OCI-LY7 (cell line): ENCODE data around the gene F2. TPM values are rescaled to one million over a fixed set of nuclear protein-coding genes. Genes with fewer than 3 reads are reported as not detected.
A peak's percentile ranks its signal among the peaks of the same experiment; 100 is the strongest.

Experiments used
- BruUV-seq: library from RNA; stranded (reverse); fragments of 400-500 nt; replicated peaks from 2 replicates; lab custom pipeline; 2021; lab: Mats Ljungman, UMichigan
- CTCF ChIA-PET: fragments of 300-600 bp; sonication (Branson Sonifier 250); formaldehyde crosslinking; loops from one replicate; lab custom pipeline; 2022; ENCODE audit warnings: antibody characterized with exemption; ENCODE audit not compliant: unreplicated experiment; lab: Charles Lee
- POLR2A ChIA-PET: fragments of 300-600 bp; sonication (Branson Sonifier 250); formaldehyde crosslinking; loops from one replicate; lab custom pipeline; 2022; ENCODE audit warnings: antibody characterized with exemption; lab: Charles Lee
- DNase-seq: peaks from one replicate; pipeline ENCODE4 v3.0.0-alpha.2; 2015; ENCODE audit warnings: low spot score
- H2AFZ ChIP-seq: fragments of 200-600 bp; sonication (generic), shearing (Covaris generic); 2 replicates; pipeline ENCODE4 v1.6.1; 2014; ENCODE audit warnings: mild to moderate bottlenecking, antibody characterized with exemption, low read length, moderate library complexity
- H3K27ac ChIP-seq: fragments of 200-600 bp; sonication (generic); 2 replicates; pipeline ENCODE4 v1.5.1; 2014; ENCODE audit warnings: mixed run types, low read depth, mild to moderate bottlenecking, moderate library complexity, low read length, inconsistent platforms; ENCODE audit not compliant: poor library complexity, severe bottlenecking
- H3K36me3 ChIP-seq: fragments of 200-600 bp; sonication (generic); 2 replicates; pipeline ENCODE4 v1.6.1; 2014; ENCODE audit warnings: mild to moderate bottlenecking, antibody characterized with exemption, low read length, moderate library complexity, mixed read lengths; ENCODE audit not compliant: insufficient read depth
- H3K4me1 ChIP-seq: fragments of 200-600 bp; sonication (generic); 2 replicates; pipeline ENCODE4 v1.5.1; 2014; ENCODE audit warnings: mild to moderate bottlenecking, low read length; ENCODE audit not compliant: insufficient read depth, poor library complexity, severe bottlenecking
- H3K4me2 ChIP-seq: fragments of 200-600 bp; sonication (generic); 2 replicates; pipeline ENCODE4 v1.6.1; 2014; ENCODE audit warnings: mild to moderate bottlenecking, low read length
- H3K4me3 ChIP-seq: fragments of 200-600 bp; sonication (generic); 2 replicates; pipeline ENCODE4 v1.5.1; 2014; ENCODE audit warnings: mild to moderate bottlenecking, low read depth, low read length; ENCODE audit not compliant: poor library complexity, severe bottlenecking
- H3K79me2 ChIP-seq: fragments of 200-600 bp; sonication (generic); 2 replicates; pipeline ENCODE4 v1.6.1; 2016; ENCODE audit warnings: low read depth, mild to moderate bottlenecking, low read length, moderate library complexity, mixed read lengths; ENCODE audit not compliant: insufficient read depth
- H3K9me2 ChIP-seq: fragments of 200-600 bp; sonication (generic); 2 replicates; pipeline ENCODE4 v1.6.1; 2016; ENCODE audit warnings: mild to moderate bottlenecking, low read length, mixed read lengths; ENCODE audit not compliant: insufficient read depth
- H3K9me3 ChIP-seq: fragments of 200-600 bp; sonication (generic); 2 replicates; pipeline ENCODE4 v1.6.1; 2014; ENCODE audit warnings: mild to moderate bottlenecking, mixed run types, low read length, mixed read lengths
- H4K20me1 ChIP-seq: fragments of 200-600 bp; sonication (generic); 2 replicates; pipeline ENCODE4 v1.6.1; 2014; ENCODE audit warnings: mild to moderate bottlenecking, antibody characterized with exemption, low read length, moderate library complexity, mixed read lengths; ENCODE audit not compliant: insufficient read depth
- CTCF ChIP-seq: fragments of 200-600 bp; sonication (generic); conservative IDR thresholded peaks from 2 replicates; pipeline ENCODE4 v1.5.1; 2014; ENCODE audit warnings: mild to moderate bottlenecking, antibody characterized with exemption, low read length, moderate library complexity, mixed read lengths
- EZH2phosphoT487 ChIP-seq: fragments of 200-600 bp; sonication (generic); IDR thresholded peaks from 2 replicates; pipeline ENCODE4 v1.6.1; 2018; ENCODE audit warnings: low read depth, borderline replicate concordance, mild to moderate bottlenecking, mixed run types, antibody characterized with exemption, low read length, moderate library complexity, mixed read lengths
- intact Hi-C: fragments of 100-400 bp; cut with micrococcal nuclease; formaldehyde crosslinking; loops from one replicate; pipeline ENCODE4 v1.10.0; 2022; ENCODE audit not compliant: unreplicated experiment
- total RNA-seq, 2 experiments: library from RNA; depleted of rRNA in 1 of 2; stranded (reverse); fragments of >200 nt in 1 of 2; shearing (Covaris generic) in 1 of 2; gene quantifications; 2 replicates each; pipeline ENCODE4 v1.2.3, GENCODE V29; 2014 to 2022

Gene F2
- total RNA-seq, 2 experiments from 2014 or later, result 0.48 TPM; not detected in 1

GRCh38 chr11:46677169-46677568 is 41.8 kb upstream of the F2 start:
- TSS peak; percentile 80 for BruUV-seq
- intact Hi-C loops, result no loop called here
- no peaks in the 10 kb centered on the region for H3K9me3 ChIP-seq
- no peaks in the 10 kb centered on the region for H3K9me2 ChIP-seq
- ChIA-PET CTCF (no interaction called here), POLR2A (no interaction called here)
- H3K4me2 ChIP-seq, result no peak overlapping the region
- peaks cover 16% of the 10 kb centered on the region for H3K4me1 ChIP-seq
- no peak overlapping the region for H3K27ac ChIP-seq
- peaks cover 44% of the 10 kb centered on the region for H3K36me3 ChIP-seq
- no peak overlapping the region for H3K4me3 ChIP-seq
- no peaks in the 10 kb centered on the region for H4K20me1 ChIP-seq
- no peaks in the 10 kb centered on the region for H3K79me2 ChIP-seq
- TF ChIP-seq CTCF (no peak), EZH2phosphoT487 (no peak)
- no peak for DNase-seq
- H2AFZ ChIP-seq, result no peak overlapping the region

DNA sequence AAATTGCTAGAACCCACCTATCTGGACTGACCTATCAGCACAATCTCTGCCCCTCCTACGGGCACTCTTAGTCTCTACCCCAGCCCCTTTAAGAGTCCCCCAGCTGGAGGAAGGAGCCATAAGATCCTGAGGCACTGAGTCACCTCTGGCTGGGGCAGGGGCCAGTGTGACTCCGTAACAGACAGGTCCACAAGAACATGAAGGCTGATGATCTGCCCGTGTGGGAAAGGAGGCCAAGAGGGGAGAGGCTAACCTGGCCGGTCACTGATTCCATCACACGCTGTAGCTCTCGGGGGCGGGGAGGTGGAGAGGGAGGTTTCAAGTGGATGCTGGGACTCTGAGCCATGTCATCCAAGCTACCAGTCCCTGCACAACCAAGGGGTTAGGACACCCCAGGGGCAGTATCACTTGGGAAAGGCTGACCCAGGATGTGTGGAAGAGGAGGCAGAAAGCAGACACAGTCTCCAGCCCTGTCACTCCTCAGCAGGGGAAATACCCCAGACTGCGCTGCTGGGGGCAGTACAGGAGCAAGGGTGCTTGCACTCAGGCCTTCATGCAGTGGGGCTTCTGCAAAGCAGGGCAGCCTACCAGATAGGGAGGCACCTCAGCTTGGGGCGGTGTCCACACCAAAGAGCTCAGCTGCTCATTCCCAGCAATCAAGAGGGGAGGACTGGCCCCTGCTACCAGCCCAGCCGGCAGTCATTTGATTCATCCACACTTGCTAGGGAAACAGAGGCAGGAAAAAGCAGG is 40.8 kb upstream of the F2 start:
- H3K27ac ChIP-seq, result no peak overlapping the region
- H3K4me1 ChIP-seq, result peaks cover 16% of the 10 kb centered on the region
- no peak overlapping the region for H2AFZ ChIP-seq
- H3K9me3 ChIP-seq, result no peaks in the 10 kb centered on the region
- intact Hi-C loops, result no loop called here
- ChIA-PET CTCF (no interaction called here), POLR2A (interaction anchor here (0.7 kb wide), 1 partner anchor 252 kb away, joined by 5 read pairs; no protein-coding TSS in a partner anchor)
- BruUV-seq, result no TSS peak
- H3K4me3 ChIP-seq, result no peak overlapping the region
- H3K36me3 ChIP-seq, result peaks cover 34% of the 10 kb centered on the region; the same call in 1 of the 2 replicates
- H4K20me1 ChIP-seq, result no peaks in the 10 kb centered on the region
- no peaks in the 10 kb centered on the region for H3K9me2 ChIP-seq
- no peak for DNase-seq
- no peak overlapping the region for H3K4me2 ChIP-seq
- no peaks in the 10 kb centered on the region for H3K79me2 ChIP-seq
- no peak for TF ChIP-seq CTCF
- TF ChIP-seq EZH2phosphoT487, result no peak

DNA sequence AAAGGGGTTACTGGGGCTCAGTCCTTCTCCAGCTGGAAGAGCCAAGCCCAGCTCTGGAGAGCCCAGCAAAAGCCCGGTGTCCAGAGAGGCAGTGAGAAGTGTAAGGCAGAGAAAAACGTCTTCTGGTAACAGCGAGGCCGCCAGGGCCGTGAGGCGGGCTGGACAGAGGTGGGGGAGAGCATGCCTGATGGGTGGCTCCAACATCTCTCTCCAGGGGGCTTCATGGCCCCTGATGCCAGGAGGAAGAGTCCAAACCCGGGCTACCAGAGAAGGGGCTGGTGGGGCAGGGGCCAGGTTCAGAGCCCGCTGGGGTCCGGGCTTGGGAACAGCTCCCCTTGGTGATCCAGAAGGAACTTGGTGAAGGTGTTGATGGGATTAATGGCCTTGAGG is 40.3 kb upstream of the F2 start:
- no peaks in the 10 kb centered on the region for H3K9me3 ChIP-seq
- no peak for DNase-seq
- TF ChIP-seq CTCF (no peak), EZH2phosphoT487 (no peak)
- no peak overlapping the region for H2AFZ ChIP-seq
- H3K4me1 ChIP-seq, result peaks cover 16% of the 10 kb centered on the region
- ChIA-PET POLR2A (no interaction called here), CTCF (no interaction called here)
- BruUV-seq, result no TSS peak
- H4K20me1 ChIP-seq, result no peaks in the 10 kb centered on the region
- H3K27ac ChIP-seq, result no peak overlapping the region
- peaks cover 28% of the 10 kb centered on the region; the same call in 1 of the 2 replicates for H3K36me3 ChIP-seq
- no peaks in the 10 kb centered on the region for H3K9me2 ChIP-seq
- no peaks in the 10 kb centered on the region for H3K79me2 ChIP-seq
- intact Hi-C loops, result no loop called here
- H3K4me3 ChIP-seq, result no peak overlapping the region
- no peak overlapping the region for H3K4me2 ChIP-seq
